Measurements from ENCODE around the gene PLEKHA7. TPM values are rescaled to one million over a fixed set of nuclear protein-coding genes. Genes with fewer than 3 reads are reported as not detected.
"Not testable (repeated sequence)": the region's sequence is repeated elsewhere in the genome, so short reads cannot be mapped to it uniquely, and the experiment has no call there.

Gene PLEKHA7
- polyA plus RNA-seq, 1 experiment: 0.05 TPM

DNA sequence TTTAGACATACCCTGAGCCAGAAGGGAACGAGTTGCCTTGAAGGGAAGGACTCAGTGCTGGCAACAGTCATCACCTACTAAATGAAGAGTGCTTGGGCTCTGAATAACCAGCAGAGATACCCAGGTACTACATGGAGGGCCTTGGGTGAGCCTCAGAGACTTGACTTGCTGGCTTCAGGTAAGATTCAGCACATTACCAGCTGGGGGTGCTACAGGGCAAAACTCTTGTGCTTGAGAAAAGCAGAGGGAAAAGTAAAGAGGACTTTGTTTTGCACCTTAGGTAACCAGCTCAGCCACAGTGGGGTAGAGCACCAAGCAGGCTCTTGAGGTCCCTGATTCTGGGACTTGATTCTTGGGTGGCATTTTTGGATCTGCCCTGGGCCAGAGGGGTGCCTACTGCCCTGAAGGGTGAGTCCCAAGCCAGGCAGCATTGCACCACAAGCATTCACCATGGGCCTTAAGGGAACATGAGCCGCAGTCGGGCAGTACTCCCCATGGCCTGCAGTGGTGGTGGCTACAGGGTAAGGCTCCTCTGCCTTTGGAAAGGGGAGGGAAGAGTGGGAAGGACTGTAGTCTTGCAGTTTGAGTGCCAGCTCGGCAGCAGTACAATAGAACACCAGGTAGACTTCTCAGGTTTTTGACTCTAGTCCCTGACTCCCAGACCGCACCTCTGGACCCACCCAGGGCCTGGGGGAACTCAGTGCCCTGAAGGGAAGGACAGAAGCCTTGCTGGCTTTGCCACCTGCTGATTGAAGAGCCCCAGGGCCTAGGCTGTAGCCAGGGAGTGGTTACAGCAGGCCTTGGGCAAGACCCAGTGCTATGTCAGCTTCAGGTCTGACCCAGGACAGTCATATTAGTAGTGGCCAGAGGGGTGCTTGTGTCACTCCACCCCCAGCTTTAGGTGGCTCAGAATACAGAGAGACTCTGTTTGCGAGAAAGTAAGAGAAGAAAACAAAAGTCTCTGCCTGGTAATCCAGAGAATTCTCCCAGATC, 22.7 kb upstream of the PLEKHA7 start:
- CTCF ChIA-PET: no interaction called here
- H3K27me3 ChIP-seq (ENCODE audit: control insufficient read depth, insufficient read depth, low read length): no peaks in the 10 kb centered on the region
- H3K9me3 ChIP-seq (ENCODE audit: control insufficient read depth, insufficient read depth, low read length): no peaks in the 10 kb centered on the region; the same call in 1 of the 2 replicates
- H3K27ac ChIP-seq (ENCODE audit: low read depth, low read length): no peak overlapping the region
- no peak overlapping the region for H3K4me3 ChIP-seq (ENCODE audit: low read depth, low read length)
- POLR2A ChIA-PET: no interaction called here
- TF ChIP-seq, protein P1, sequence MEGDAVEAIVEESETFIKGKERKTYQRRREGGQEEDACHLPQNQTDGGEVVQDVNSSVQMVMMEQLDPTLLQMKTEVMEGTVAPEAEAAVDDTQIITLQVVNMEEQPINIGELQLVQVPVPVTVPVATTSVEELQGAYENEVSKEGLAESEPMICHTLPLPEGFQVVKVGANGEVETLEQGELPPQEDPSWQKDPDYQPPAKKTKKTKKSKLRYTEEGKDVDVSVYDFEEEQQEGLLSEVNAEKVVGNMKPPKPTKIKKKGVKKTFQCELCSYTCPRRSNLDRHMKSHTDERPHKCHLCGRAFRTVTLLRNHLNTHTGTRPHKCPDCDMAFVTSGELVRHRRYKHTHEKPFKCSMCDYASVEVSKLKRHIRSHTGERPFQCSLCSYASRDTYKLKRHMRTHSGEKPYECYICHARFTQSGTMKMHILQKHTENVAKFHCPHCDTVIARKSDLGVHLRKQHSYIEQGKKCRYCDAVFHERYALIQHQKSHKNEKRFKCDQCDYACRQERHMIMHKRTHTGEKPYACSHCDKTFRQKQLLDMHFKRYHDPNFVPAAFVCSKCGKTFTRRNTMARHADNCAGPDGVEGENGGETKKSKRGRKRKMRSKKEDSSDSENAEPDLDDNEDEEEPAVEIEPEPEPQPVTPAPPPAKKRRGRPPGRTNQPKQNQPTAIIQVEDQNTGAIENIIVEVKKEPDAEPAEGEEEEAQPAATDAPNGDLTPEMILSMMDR (IDR thresholded peaks at IDR 0.05; ENCODE audit: low read depth, low read length): no peak
- DNase-seq (ENCODE audit: low read depth, low spot score): no peak

DNA sequence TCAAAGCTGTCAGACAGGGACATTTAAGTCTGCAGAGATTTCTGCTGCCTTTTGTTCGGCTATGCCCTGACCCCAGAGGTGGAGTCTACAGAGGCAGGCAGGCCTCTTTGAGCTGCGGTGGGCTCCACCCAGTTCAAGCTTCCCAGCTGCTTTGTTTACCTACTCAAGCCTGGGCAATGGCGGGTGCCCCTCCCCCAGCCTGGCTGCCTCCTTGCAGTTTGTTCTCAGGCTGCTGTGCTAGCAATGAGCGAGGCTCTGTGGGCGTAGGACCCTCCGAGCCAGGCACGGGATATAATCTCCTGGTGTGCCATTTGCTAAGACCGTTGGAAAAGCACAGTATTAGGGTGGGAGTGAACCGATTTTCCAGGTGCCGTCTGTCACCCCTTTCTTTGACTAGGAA, 19.8 kb upstream of the PLEKHA7 start:
- H3K27ac ChIP-seq (ENCODE audit: low read depth, low read length); H3K9me3 ChIP-seq (ENCODE audit: control insufficient read depth, insufficient read depth, low read length); CTCF ChIA-PET; H3K27me3 ChIP-seq (ENCODE audit: control insufficient read depth, insufficient read depth, low read length); DNase-seq (ENCODE audit: low read depth, low spot score); H3K4me3 ChIP-seq (ENCODE audit: low read depth, low read length); POLR2A ChIA-PET: not testable (repeated sequence)

DNA sequence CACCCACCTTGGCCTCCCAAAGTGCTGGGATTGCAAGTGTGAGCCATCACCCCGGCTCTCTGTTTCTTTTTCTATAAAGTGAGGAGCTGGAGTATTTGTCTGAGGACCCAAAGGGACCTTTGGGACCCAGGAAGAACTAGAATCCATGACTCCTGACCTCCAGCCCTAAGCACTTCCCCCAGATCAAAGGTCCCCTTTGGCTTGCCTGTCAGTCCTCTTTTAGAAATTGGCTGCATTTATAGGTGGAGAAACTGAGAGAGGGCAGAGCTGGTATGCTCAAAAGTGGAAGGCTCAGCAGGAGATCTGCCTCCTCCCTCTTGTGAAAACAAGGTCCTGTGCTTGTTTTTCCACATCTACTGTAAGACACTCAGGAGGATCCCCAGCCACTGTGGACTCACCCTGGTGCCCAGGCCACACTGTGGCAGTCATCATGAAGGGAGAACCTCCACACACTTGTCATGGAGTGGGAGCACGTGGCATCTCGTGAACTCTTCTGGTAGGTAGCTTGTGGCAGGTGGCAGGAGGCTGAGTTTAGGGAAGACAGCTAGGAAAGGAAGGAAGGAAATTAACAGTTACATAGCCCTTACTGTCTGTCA, 12.4 kb upstream of the PLEKHA7 start:
- no peaks in the 10 kb centered on the region for H3K9me3 ChIP-seq (ENCODE audit: control insufficient read depth, insufficient read depth, low read length)
- POLR2A ChIA-PET: no interaction called here
- CTCF ChIA-PET: no interaction called here

DNA sequence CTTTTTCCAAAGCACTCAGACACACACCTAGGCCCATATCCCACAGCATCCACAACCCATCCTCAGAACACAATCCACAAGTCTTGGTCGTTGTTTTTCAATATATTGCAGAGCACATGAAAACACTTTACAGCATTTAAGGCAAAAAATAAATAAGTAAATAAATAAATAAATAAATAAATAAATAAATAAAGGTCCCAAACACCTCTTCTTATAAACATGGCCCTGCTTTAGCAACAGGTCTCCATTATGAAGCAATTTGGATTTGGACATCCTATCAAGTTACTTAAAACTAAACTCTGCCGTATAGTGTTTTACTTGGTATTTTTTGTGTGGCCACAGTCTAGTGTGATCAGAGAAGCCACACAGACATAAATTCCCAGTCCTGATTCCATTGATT, 10.7 kb upstream of the PLEKHA7 start:
- ChIA-PET CTCF (no interaction called here), POLR2A (no interaction called here)
- Histone ChIP-seq H3K27me3 (ENCODE audit: control insufficient read depth, insufficient read depth, low read length) (peaks cover 2% of the 10 kb centered on the region), H3K27ac (ENCODE audit: low read depth, low read length) (no peak overlapping the region), H3K9me3 (ENCODE audit: control insufficient read depth, insufficient read depth, low read length) (no peaks in the 10 kb centered on the region), H3K4me3 (ENCODE audit: low read depth, low read length) (no peak overlapping the region)
- DNase-seq (ENCODE audit: low read depth, low spot score): no peak
- TF ChIP-seq, protein P1 (IDR thresholded peaks at IDR 0.05; ENCODE audit: low read depth, low read length): no peak

More for the DNA sequence above, 12.4 kb upstream of the PLEKHA7 start:
- Histone ChIP-seq H3K4me3 (ENCODE audit: low read depth, low read length) (no peak overlapping the region), H3K27ac (ENCODE audit: low read depth, low read length) (no peak overlapping the region), H3K27me3 (ENCODE audit: control insufficient read depth, insufficient read depth, low read length) (peaks cover 2% of the 10 kb centered on the region)
- no peak for DNase-seq (ENCODE audit: low read depth, low spot score)
- TF ChIP-seq, protein P1 (IDR thresholded peaks at IDR 0.05; ENCODE audit: low read depth, low read length): no peak

DNA sequence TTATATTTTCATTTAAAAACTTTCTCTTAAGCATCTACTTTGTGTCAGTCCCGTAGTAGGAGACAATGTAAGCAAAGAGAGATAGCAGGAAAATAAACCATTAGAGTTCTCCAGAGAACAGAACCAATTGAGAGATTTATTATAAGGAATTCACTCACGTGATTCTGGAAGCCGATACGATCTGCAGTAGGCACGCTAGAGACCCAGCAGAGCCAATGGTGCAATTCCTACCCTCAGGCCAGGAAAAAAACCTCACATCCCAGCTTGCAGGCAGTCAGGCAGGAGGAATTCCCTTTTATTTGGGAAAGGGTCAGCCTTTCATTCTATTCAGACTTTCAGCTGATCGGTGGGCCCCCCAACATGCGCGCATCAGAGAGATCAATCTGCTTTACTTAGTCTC, 7.3 kb upstream of the PLEKHA7 start:
- ChIA-PET POLR2A (no interaction called here), CTCF (no interaction called here)
- Histone ChIP-seq H3K9me3 (ENCODE audit: control insufficient read depth, insufficient read depth, low read length) (no peaks in the 10 kb centered on the region), H3K27me3 (ENCODE audit: control insufficient read depth, insufficient read depth, low read length) (peaks cover 4% of the 10 kb centered on the region), H3K4me3 (ENCODE audit: low read depth, low read length) (no peak overlapping the region), H3K27ac (ENCODE audit: low read depth, low read length) (no peak overlapping the region)
- no peak for DNase-seq (ENCODE audit: low read depth, low spot score)
- TF ChIP-seq, protein P1 (IDR thresholded peaks at IDR 0.05; ENCODE audit: low read depth, low read length): no peak

All from AG04450 (cell line).